Measurements from ENCODE around the gene C1R.
"Not testable (repeated sequence)": the region's sequence is repeated elsewhere in the genome, so short reads cannot be mapped to it uniquely, and the experiment has no call there.

The C1R gene

GRCh38 chr12:7112041-7112440 is 19.8 kb upstream of the C1R start:
- no peak for TF ChIP-seq CTCF (IDR thresholded peaks at IDR 0.05; ENCODE audit: low read depth, low read length)
- no peak for DNase-seq (ENCODE audit: extremely low read depth, low read depth)

- TF ChIP-seq CTCF (IDR thresholded peaks at IDR 0.05; ENCODE audit: low read depth, low read length), result no peak
- DNase-seq (ENCODE audit: extremely low read depth, low read depth), result no peak
Observed at GRCh38 chr12:7110661-7111060, 18.4 kb upstream of the C1R start.

- TF ChIP-seq CTCF (IDR thresholded peaks at IDR 0.05; ENCODE audit: low read depth, low read length), result no peak
- DNase-seq (ENCODE audit: extremely low read depth, low read depth), result no peak
Observed at GRCh38 chr12:7109572-7109920, 17.3 kb upstream of the C1R start.

- DNase-seq (ENCODE audit: extremely low read depth, low read depth), result peak; percentile 76
- TF ChIP-seq CTCF (IDR thresholded peaks at IDR 0.05; ENCODE audit: low read depth, low read length), result peak; percentile 99
Observed at GRCh38 chr12:7108796-7109571, 16.7 kb upstream of the C1R start, which contains the start of gene C1RL. Gene C1RL (minus strand): TSS chr12:7109214. CDS start chr12:7109180, 34 bp downstream.

GRCh38 chr12:7108003-7108795 is 16.0 kb upstream of the C1R start:
- DNase-seq (ENCODE audit: extremely low read depth, low read depth), result peak; percentile 55

GRCh38 chr12:7107636-7108002 is 15.4 kb upstream of the C1R start:
- no peak for DNase-seq (ENCODE audit: extremely low read depth, low read depth)
- TF ChIP-seq CTCF (IDR thresholded peaks at IDR 0.05; ENCODE audit: low read depth, low read length), result no peak

More at GRCh38 chr12:7108003-7108795, 16.0 kb upstream of the C1R start:
- TF ChIP-seq CTCF (IDR thresholded peaks at IDR 0.05; ENCODE audit: low read depth, low read length), result no peak

GRCh38 chr12:7107181-7107580 is 14.9 kb upstream of the C1R start:
- DNase-seq (ENCODE audit: extremely low read depth, low read depth), result not testable (repeated sequence)
